HepG2 (cell line): ENCODE measurements around the gene GNA15. TPM values are rescaled to one million over a fixed set of nuclear protein-coding genes. Genes with fewer than 3 reads are reported as not detected.

ENCODE experiments used
- BCL6 ChIP-seq: IDR thresholded peaks from 2 replicates; pipeline ENCODE4 v1.6.1; 2016; ENCODE audit warnings: missing genetic modification reagents, missing compliant biosample characterization
- BCLAF1 ChIP-seq: fragments of 450-650 bp; IDR thresholded peaks from 2 replicates; pipeline ENCODE4 v1.6.1; 2017; ENCODE audit warnings: mild to moderate bottlenecking
- DMAP1 ChIP-seq: IDR thresholded peaks from 2 replicates; pipeline ENCODE4 v1.6.1; 2016
- DNMT1 ChIP-seq: sonication (generic); formaldehyde crosslinking; IDR thresholded peaks from 2 replicates; pipeline ENCODE4 v1.5.1; 2020; ENCODE audit warnings: mild to moderate bottlenecking, missing genetic modification reagents
- KLF16 ChIP-seq, 2 experiments: sonication (generic) in 1 of 2; formaldehyde crosslinking in 1 of 2; IDR thresholded peaks; 2 replicates each; pipeline versions ENCODE4 v1.6.1 to v1.8.0; 2016 to 2023; ENCODE audit warnings: missing genetic modification reagents in 2 of 2, missing compliant biosample characterization in 1 of 2
- MYNN ChIP-seq: sonication (generic); formaldehyde crosslinking; IDR thresholded peaks from 2 replicates; pipeline ENCODE4 v1.4.0; 2020; ENCODE audit warnings: mild to moderate bottlenecking, low read depth, missing genetic modification reagents
- RARG ChIP-seq: sonication (generic); formaldehyde crosslinking; IDR thresholded peaks from 2 replicates; pipeline ENCODE4 v1.4.0; 2020; ENCODE audit warnings: low read depth, mild to moderate bottlenecking, missing genetic modification reagents
- SOX5 ChIP-seq: IDR thresholded peaks from 2 replicates; pipeline ENCODE4 v1.6.1; 2016; ENCODE audit warnings: borderline replicate concordance
- SRSF9 ChIP-seq: fragments of 200-400 bp; formaldehyde crosslinking; IDR thresholded peaks from 2 replicates; pipeline ENCODE4 v1.6.1; 2018; ENCODE audit warnings: borderline replicate concordance, mild to moderate bottlenecking, low read depth, low read length; ENCODE audit not compliant: insufficient read depth, poor library complexity, severe bottlenecking
- XRCC5 ChIP-seq: fragments of 200-400 bp; formaldehyde crosslinking; optimal IDR thresholded peaks from 2 replicates; pipeline ENCODE3; 2017; ENCODE audit warnings: mild to moderate bottlenecking, low read length
- ZNF264 ChIP-seq: sonication (generic); formaldehyde crosslinking; IDR thresholded peaks from 2 replicates; pipeline ENCODE4 v1.4.0; 2020; ENCODE audit warnings: missing genetic modification reagents
- ZNF333 ChIP-seq: sonication (generic); formaldehyde crosslinking; IDR thresholded peaks from 2 replicates; pipeline ENCODE4 v1.4.0; 2020; ENCODE audit warnings: mild to moderate bottlenecking, missing genetic modification reagents, borderline replicate concordance
- ZNF34 ChIP-seq: sonication (generic); formaldehyde crosslinking; IDR thresholded peaks from 2 replicates; pipeline ENCODE4 v1.4.0; 2020; ENCODE audit warnings: mild to moderate bottlenecking, missing genetic modification reagents, borderline replicate concordance
- ZNF407 ChIP-seq: sonication (generic); formaldehyde crosslinking; IDR thresholded peaks from one replicate; pipeline ENCODE4 v1.5.1; 2020; ENCODE audit warnings: mild to moderate bottlenecking, missing genetic modification reagents; ENCODE audit errors: not compliant biosample characterization
- ZNF616 ChIP-seq: sonication (generic); formaldehyde crosslinking; IDR thresholded peaks from 2 replicates; pipeline ENCODE4 v1.5.0; 2020; ENCODE audit warnings: low read depth, mild to moderate bottlenecking, missing genetic modification reagents
- ZNF768 ChIP-seq: sonication (generic); formaldehyde crosslinking; IDR thresholded peaks from 2 replicates; pipeline ENCODE4 v1.4.0; 2020; ENCODE audit warnings: missing genetic modification reagents
- polyA plus RNA-seq, 8 experiments: library from polyadenylated mRNA; depleted of rRNA in 3 of 8; stranded (reverse) in 7 of 8; unstranded in 1 of 8; fragments of >200 nt; fragmentation: Illumina TruSeq in 4 of 8; extraction: Trizol in 4 of 8; gene quantifications; 2 replicates each; pipeline versions ENCODE4 v1.2.1 to v1.2.3, GENCODE V29; 2011 to 2016; ENCODE audit warnings: low read depth in 4 of 8, missing spikeins in 1 of 8, mixed read lengths in 1 of 8; ENCODE audit not compliant: insufficient read depth in 1 of 8
- total RNA-seq, 5 experiments: library from RNA; depleted of rRNA; stranded (reverse); fragments of >200 nt; fragmentation: Illumina TruSeq; extraction: Trizol; gene quantifications; 2 replicates each; pipeline ENCODE4 v1.2.3, GENCODE V29; 2016; ENCODE audit warnings: low read depth in 1 of 5
- TF ChIP-seq, protein P1 (sequence below): sonication (generic); formaldehyde crosslinking; IDR thresholded peaks from 2 replicates; pipeline ENCODE4 v1.5.0; 2020; ENCODE audit warnings: mild to moderate bottlenecking, missing genetic modification reagents, moderate library complexity

Gene GNA15
- total and polyA plus RNA-seq, 2 of the 13 experiments (the other 11 are each of a cell fraction or from before 2014, with no cell fraction given) = not detected

DNA sequence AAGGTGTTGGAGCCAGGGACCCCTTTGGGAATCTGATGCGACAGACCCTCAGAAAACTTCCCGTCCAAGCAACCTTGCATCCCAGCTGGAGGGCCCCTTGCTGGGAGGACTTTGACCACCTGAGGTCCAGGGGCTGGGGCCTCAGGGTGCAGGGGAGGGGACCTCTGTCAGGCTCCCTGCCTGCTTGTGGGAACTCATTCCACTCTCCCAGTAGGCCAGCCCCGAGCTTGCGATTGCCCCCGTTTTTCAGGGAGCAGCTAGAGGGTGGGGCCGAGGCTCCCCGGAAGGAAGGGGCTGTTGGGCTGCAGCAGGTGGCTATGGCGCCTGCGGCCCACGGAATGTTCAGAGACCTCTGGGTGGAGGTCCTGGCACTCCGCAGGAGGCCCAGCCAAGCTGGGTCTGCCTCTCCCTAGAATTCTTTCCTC lies 38.9 kb upstream of the GNA15 start (continued):
- no peak for TF ChIP-seq ZNF407 (CRISPR knock-in tag)
- TF ChIP-seq ZNF264 = no peak
- no peak for TF ChIP-seq XRCC5
- TF ChIP-seq ZNF768 = 0 out of 2 replicates have a peak, but pooled peaks have one; percentile 31
- TF ChIP-seq SOX5 (CRISPR knock-in tag) = no peak
- no peak for TF ChIP-seq BCL6 (CRISPR knock-in tag)
- no peak for TF ChIP-seq MYNN (CRISPR knock-in tag)
- no peak for TF ChIP-seq BCLAF1
- no peak for TF ChIP-seq DNMT1
- TF ChIP-seq ZNF616 (CRISPR knock-in tag) = no peak
- no peak for TF ChIP-seq DMAP1 (CRISPR knock-in tag)
- TF ChIP-seq ZNF333 = no peak; the same call in 1 of the 2 replicates
- no peak for TF ChIP-seq ZNF34 (CRISPR knock-in tag)
- TF ChIP-seq SRSF9 = no peak
- TF ChIP-seq, protein P1, sequence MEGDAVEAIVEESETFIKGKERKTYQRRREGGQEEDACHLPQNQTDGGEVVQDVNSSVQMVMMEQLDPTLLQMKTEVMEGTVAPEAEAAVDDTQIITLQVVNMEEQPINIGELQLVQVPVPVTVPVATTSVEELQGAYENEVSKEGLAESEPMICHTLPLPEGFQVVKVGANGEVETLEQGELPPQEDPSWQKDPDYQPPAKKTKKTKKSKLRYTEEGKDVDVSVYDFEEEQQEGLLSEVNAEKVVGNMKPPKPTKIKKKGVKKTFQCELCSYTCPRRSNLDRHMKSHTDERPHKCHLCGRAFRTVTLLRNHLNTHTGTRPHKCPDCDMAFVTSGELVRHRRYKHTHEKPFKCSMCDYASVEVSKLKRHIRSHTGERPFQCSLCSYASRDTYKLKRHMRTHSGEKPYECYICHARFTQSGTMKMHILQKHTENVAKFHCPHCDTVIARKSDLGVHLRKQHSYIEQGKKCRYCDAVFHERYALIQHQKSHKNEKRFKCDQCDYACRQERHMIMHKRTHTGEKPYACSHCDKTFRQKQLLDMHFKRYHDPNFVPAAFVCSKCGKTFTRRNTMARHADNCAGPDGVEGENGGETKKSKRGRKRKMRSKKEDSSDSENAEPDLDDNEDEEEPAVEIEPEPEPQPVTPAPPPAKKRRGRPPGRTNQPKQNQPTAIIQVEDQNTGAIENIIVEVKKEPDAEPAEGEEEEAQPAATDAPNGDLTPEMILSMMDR (CRISPR knock-in tag) = no peak
- TF ChIP-seq RARG (CRISPR knock-in tag) = no peak
- 0 out of 4 replicates have a peak, but pooled peaks of 1 of the 2 experiments have one; percentile 41 for TF ChIP-seq KLF16 (CRISPR knock-in tag; IDR thresholded peaks at IDR 0.05)
